Brain microvascular endothelial cell (primary cell): ENCODE data around the gene STK36.

Experiments used
- DNase-seq: peaks from one replicate; pipeline ENCODE4 v3.0.0-alpha.2; 2020
- H3K27ac ChIP-seq: fragments of 250-450 bp; sonication (Bioruptor Pico); 2 replicates; pipeline ENCODE4 v1.5.1; 2020; ENCODE audit warnings: mild to moderate bottlenecking, moderate library complexity
- H3K27me3 ChIP-seq: fragments of 250-450 bp; sonication (Bioruptor Pico); replicated peaks from 2 replicates; pipeline ENCODE4 v1.5.1; 2020; ENCODE audit warnings: mild to moderate bottlenecking
- H3K36me3 ChIP-seq: fragments of 250-450 bp; sonication (Bioruptor Pico); replicated peaks from 2 replicates; pipeline ENCODE4 v1.5.1; 2020; ENCODE audit warnings: mild to moderate bottlenecking
- H3K4me3 ChIP-seq: 2 replicates; pipeline ENCODE4 v1.5.1; 2011; ENCODE audit warnings: low read depth, mild to moderate bottlenecking, control low read depth, low read length, moderate library complexity
- CTCF ChIP-seq: IDR thresholded peaks from 2 replicates; pipeline ENCODE4 v1.5.1; 2011; ENCODE audit warnings: low read depth, mild to moderate bottlenecking, moderate library complexity, low read length, control low read depth, inconsistent platforms; ENCODE audit errors: missing control alignments
- in situ Hi-C: cut with HindIII; loops from 2 replicates; pipeline ENCODE4 v1.10.0; 2017; ENCODE audit warnings: low sequenced_read_pairs, low pct_ligation_motif_present

Gene STK36

GRCh38 chr2:218727502-218728165 is 55.7 kb downstream of the STK36 start:
- TF ChIP-seq CTCF = peak; percentile 59
- H3K4me3 ChIP-seq = no peak overlapping the region
- H3K27ac ChIP-seq = no peak overlapping the region
- DNase-seq = no peak
- H3K36me3 ChIP-seq = no peaks in the 10 kb centered on the region
- no peaks in the 10 kb centered on the region for H3K27me3 ChIP-seq
- in situ Hi-C loops = no loop called here

GRCh38 chr2:218729640-218730039 is 57.8 kb downstream of the STK36 start:
- no peak for DNase-seq
- no peak for TF ChIP-seq CTCF
- Histone ChIP-seq H3K27me3 (no peaks in the 10 kb centered on the region), H3K4me3 (no peak overlapping the region), H3K27ac (no peak overlapping the region), H3K36me3 (no peaks in the 10 kb centered on the region)
- in situ Hi-C loops = no loop called here

- no peak overlapping the region for H3K4me3 ChIP-seq
- no peaks in the 10 kb centered on the region for H3K27me3 ChIP-seq
- no peak for TF ChIP-seq CTCF
- peak overlapping the region; percentile 94 for H3K27ac ChIP-seq
- in situ Hi-C loops = no loop called here
- no peaks in the 10 kb centered on the region for H3K36me3 ChIP-seq
- DNase-seq = no peak
Observed at GRCh38 chr2:218732052-218732760, 60.3 kb downstream of the STK36 start.

- no peak overlapping the region for H3K4me3 ChIP-seq
- in situ Hi-C loops = no loop called here
- peak overlapping the region; percentile 94 for H3K27ac ChIP-seq
- H3K36me3 ChIP-seq = peaks cover 3% of the 10 kb centered on the region
- H3K27me3 ChIP-seq = no peaks in the 10 kb centered on the region
- no peak for DNase-seq
- no peak for TF ChIP-seq CTCF
Observed at GRCh38 chr2:218732761-218733158, 60.9 kb downstream of the STK36 start.

GRCh38 chr2:218733171-218734021 is 61.5 kb downstream of the STK36 start:
- no peak overlapping the region for H3K4me3 ChIP-seq
- peak; percentile 77 for DNase-seq
- TF ChIP-seq CTCF = no peak
- peak overlapping the region; percentile 94 for H3K27ac ChIP-seq
- no peaks in the 10 kb centered on the region for H3K27me3 ChIP-seq
- peaks cover 9% of the 10 kb centered on the region for H3K36me3 ChIP-seq
- in situ Hi-C loops = no loop called here
